Psoas muscle (tissue), 8 donors: ENCODE data around the gene CRTC3. TPM values are rescaled to one million over a fixed set of nuclear protein-coding genes. Genes with fewer than 3 reads are reported as not detected.
"Not testable (repeated sequence)": the region's sequence is repeated elsewhere in the genome, so short reads cannot be mapped to it uniquely, and the experiment has no call there.

Source experiments
- ATAC-seq, 4 donors: fragments of 200-7000 bp; cut with Tn5 transposase; one replicate each; pipeline ENCODE4 v1.9.1; 2020; ENCODE audit warnings: moderate library complexity in 3 of 4, mild to moderate bottlenecking in 2 of 4
- DNase-seq, 2 donors: peaks; one replicate each; pipeline ENCODE4 v3.0.0-alpha.2; 2020
- H3K27ac ChIP-seq: fragments of 200-600 bp; one replicate; pipeline ENCODE4 v1.8.0; 2022
- H3K27me3 ChIP-seq, 3 donors: fragments of 200-600 bp in 1 of 3; one replicate each; pipeline versions ENCODE4 v1.6.1 to v1.8.0; 2013 to 2022; ENCODE audit warnings: low read length in 2 of 3, mild to moderate bottlenecking in 2 of 3, moderate library complexity in 1 of 3; ENCODE audit not compliant: insufficient read depth in 3 of 3
- H3K36me3 ChIP-seq, 2 donors: fragments of 200-600 bp in 1 of 2; one replicate each; pipeline versions ENCODE4 v1.6.1 to v1.8.0; 2013 to 2022; ENCODE audit warnings: low read depth in 1 of 2, mild to moderate bottlenecking in 1 of 2, moderate library complexity in 1 of 2; ENCODE audit not compliant: insufficient read depth in 1 of 2
- H3K4me1 ChIP-seq: fragments of 200-600 bp; one replicate; pipeline ENCODE4 v1.8.0; 2022
- H3K4me3 ChIP-seq: fragments of 200-600 bp; one replicate; pipeline ENCODE4 v1.8.0; 2022; ENCODE audit warnings: mild to moderate bottlenecking
- H3K9me3 ChIP-seq: fragments of 200-600 bp; one replicate; pipeline ENCODE4 v1.8.0; 2022
- CTCF ChIP-seq: fragments of 200-600 bp; IDR thresholded peaks from one replicate; pipeline ENCODE4 v1.8.0; 2022; ENCODE audit warnings: antibody characterized with exemption
- WGBS, 3 donors: extraction: QIAGEN DNeasy Blood & Tissue Kit; methylation state at CpG; one replicate each; pipeline versions ENCODE4 v1.1.6 to v1.1.7; 2013; 5-methylcytosine and 5-hydroxymethylcytosine counted together
- intact Hi-C, 2 donors: fragments of 100-400 bp; cut with DNase I; formaldehyde crosslinking; loops; one replicate each; pipeline versions ENCODE4 v1.11.0 to v1.14.2; 2022
- polyA plus RNA-seq, 3 donors: library from polyadenylated mRNA; stranded (reverse); fragments of 200-250 nt; gene quantifications; one replicate each; pipeline ENCODE4 v1.2.3, GENCODE V29; 2013
- total RNA-seq, 4 donors: library from RNA; stranded (reverse); fragmentation: NEBNext Ultra II Directional in 2 of 4; extraction: Animal tissue kit (Norgen Biotek cat#: 25700) in 2 of 4; gene quantifications; one replicate each; pipeline versions ENCODE4 v1.2.1 to v1.2.4, GENCODE V29; 2021 to 2023
- donor health status: healthy with polysubstance abuse.
- donor health status: DM: no; HTN: no; CAD: no; lungs with moderate emphysema.
- donor health status: Bipolar disorder and iron deficiency.
- donor health status: healthy.
- donor health status: DM: yes; HTN: yes; CAD: no.
- donor health status: DM: no; HTN: no; CAD: no.
- donor health status: DM: no; HTN: no; CAD: no.
- donor health status: DM: yes; HTN: yes; CAD: no.

CRTC3 gene
- total and polyA plus RNA-seq, 7 donors = 6.9 to 30.8 (median 15.3) TPM

GRCh38 chr15:90660195-90660998 lies 130.7 kb downstream of the CRTC3 start:
- H3K27ac ChIP-seq = peak overlapping the region; percentile 94
- H3K4me1 ChIP-seq = peaks cover 40% of the 10 kb centered on the region

GRCh38 chr15:90660999-90661330 lies 131.2 kb downstream of the CRTC3 start:
- WGBS, 3 donors = 0 to 77% (median 27%) methylated on average over 3 to 4 of the region's 4 CpGs
- not testable (repeated sequence) for H3K36me3 ChIP-seq, DNase-seq, H3K9me3 ChIP-seq, H3K27me3 ChIP-seq
- peak in 3 of 4 donors; percentile 16 to 23 (median 19) for ATAC-seq
- peak overlapping the region; percentile 59 for H3K4me3 ChIP-seq
- peak overlapping the region; percentile 94 for H3K27ac ChIP-seq
- peaks cover 43% of the 10 kb centered on the region for H3K4me1 ChIP-seq
- intact Hi-C loops = loop anchor here in 1 of 2 donors (5.0 kb wide), 1 partner anchor 211 kb away; no protein-coding TSS in a partner anchor

More at GRCh38 chr15:90660195-90660998, 130.7 kb downstream of the CRTC3 start:
- TF ChIP-seq CTCF = no peak
- peak; percentile 85 to 91 for DNase-seq
- Histone ChIP-seq H3K9me3 (no peaks in the 10 kb centered on the region), H3K4me3 (peak overlapping the region; percentile 59), H3K27me3 (no peaks in the 10 kb centered on the region), H3K36me3 (no peaks in the 10 kb centered on the region)
- intact Hi-C loops = loop anchor here in 1 of 2 donors (5.0 kb wide), 1 partner anchor 212 kb away; no protein-coding TSS in a partner anchor
- ATAC-seq = peak; percentile 87 to 90 (median 89)
- WGBS, 3 donors = 25 to 55% (median 26%) methylated on average over 12 of the region's 12 CpGs

GRCh38 chr15:90664081-90664461 lies 134.3 kb downstream of the CRTC3 start:
- not testable (repeated sequence) for H3K27ac ChIP-seq, H3K27me3 ChIP-seq, DNase-seq, H3K36me3 ChIP-seq, H3K4me3 ChIP-seq, H3K9me3 ChIP-seq, ATAC-seq
- WGBS, 3 donors = 90 to 95% (median 93%) methylated on average over 10 of the region's 10 CpGs
- peaks cover 40% of the 10 kb centered on the region for H3K4me1 ChIP-seq
- intact Hi-C loops = loop anchor here in 1 of 2 donors (5.0 kb wide), 1 partner anchor 208 kb away; no protein-coding TSS in a partner anchor

GRCh38 chr15:90664650-90665287 lies 135.0 kb downstream of the CRTC3 start:
- Histone ChIP-seq H3K27me3 (no peaks in the 10 kb centered on the region), H3K4me3 (peak overlapping the region; percentile 89), H3K4me1 (peaks cover 33% of the 10 kb centered on the region), H3K9me3 (no peaks in the 10 kb centered on the region), H3K36me3 (no peaks in the 10 kb centered on the region), H3K27ac (peak overlapping the region; percentile 89)
- TF ChIP-seq CTCF = no peak
- 32 to 35% (median 33%) methylated on average over 26 to 28 of the region's 28 CpGs for WGBS, 3 donors
- peak; percentile 65 to 80 for DNase-seq
- intact Hi-C loops = loop anchor here in 1 of 2 donors (5.0 kb wide), 1 partner anchor 208 kb away; no protein-coding TSS in a partner anchor
- ATAC-seq = peak; percentile 28 to 61 (median 40)

- H3K36me3 ChIP-seq = no peaks in the 10 kb centered on the region
- H3K4me1 ChIP-seq = peaks cover 26% of the 10 kb centered on the region
- intact Hi-C loops = no loop called here
- DNase-seq (peak; percentile 70 to 81), ATAC-seq (peak; percentile 55 to 76 (median 64))
- no peaks in the 10 kb centered on the region for H3K27me3 ChIP-seq
- no peaks in the 10 kb centered on the region for H3K9me3 ChIP-seq
- TF ChIP-seq CTCF = no peak
- WGBS, 3 donors = 3 to 5% (median 4%) methylated on average over 53 to 75 of the region's 75 CpGs
- peak overlapping the region; percentile 89 for H3K4me3 ChIP-seq
- H3K27ac ChIP-seq = peak overlapping the region; percentile 89
Measured at GRCh38 chr15:90665288-90666134, 135.8 kb downstream of the CRTC3 start.
